Activated naive CD4-positive, alpha-beta T cell treated with anti-CD3 and anti-CD28 coated beads for 36 hours (primary cell): ENCODE results near the gene ATP8B3. TPM values are rescaled to one million over a fixed set of nuclear protein-coding genes. Genes with fewer than 3 reads are reported as not detected.

Source experiments
- CTCF ChIA-PET: fragments of 350-600 bp; sonication (Branson Sonifier 250); formaldehyde crosslinking; loops from one replicate; lab custom pipeline; 2021; ENCODE audit warnings: antibody characterized with exemption; lab: Charles Lee
- DNase-seq: peaks from one replicate; pipeline ENCODE4 v3.0.0-alpha.2; 2020
- H3K27ac Mint-ChIP-seq: one replicate; pipeline ENCODE4 v1.8.0; 2021; ENCODE audit warnings: mild to moderate bottlenecking, mixed read lengths
- H3K27me3 Mint-ChIP-seq: one replicate; pipeline ENCODE4 v1.8.0; 2021; ENCODE audit warnings: low read depth, mixed read lengths
- H3K36me3 Mint-ChIP-seq: one replicate; pipeline ENCODE4 v1.8.0; 2021; ENCODE audit warnings: low read depth, mixed read lengths
- H3K4me1 Mint-ChIP-seq: one replicate; pipeline ENCODE4 v1.8.0; 2021; ENCODE audit warnings: low read depth, mixed read lengths
- H3K4me3 Mint-ChIP-seq: one replicate; pipeline ENCODE4 v1.8.0; 2021; ENCODE audit warnings: mild to moderate bottlenecking, moderate library complexity, mixed read lengths
- H3K9me3 Mint-ChIP-seq: one replicate; pipeline ENCODE4 v1.8.0; 2021; ENCODE audit warnings: mixed read lengths
- intact Hi-C: fragments of 100-400 bp; cut with micrococcal nuclease; formaldehyde crosslinking; loops from one replicate; pipeline ENCODE4 v1.15.1; 2023
- total RNA-seq, 2 experiments: library from RNA; stranded (reverse); gene quantifications; one replicate each; pipeline ENCODE4 v1.2.3, GENCODE V29; 2021

The ATP8B3 gene
- total RNA-seq, 2 experiments from 2014 or later, result 6.1 to 8.4 TPM

GRCh38 chr19:1856345-1856697 is 44.2 kb upstream of the ATP8B3 start:
- intact Hi-C loops, result loop anchor here (5.0 kb wide), 1 partner anchor 296 kb away; the partner anchor contains the start of gene AP3D1
- Mint-ChIP-seq H3K27ac (peak overlapping the region; percentile 87), H3K4me1 (peaks cover 63% of the 10 kb centered on the region), H3K9me3 (no peaks in the 10 kb centered on the region), H3K27me3 (no peaks in the 10 kb centered on the region), H3K36me3 (peaks cover 2% of the 10 kb centered on the region), H3K4me3 (peak overlapping the region; percentile 70)
- DNase-seq, result no peak
- CTCF ChIA-PET, result interaction anchor here (1.6 kb wide), 1 partner anchor 8 kb away, joined by 6 read pairs; no protein-coding TSS in a partner anchor

DNA sequence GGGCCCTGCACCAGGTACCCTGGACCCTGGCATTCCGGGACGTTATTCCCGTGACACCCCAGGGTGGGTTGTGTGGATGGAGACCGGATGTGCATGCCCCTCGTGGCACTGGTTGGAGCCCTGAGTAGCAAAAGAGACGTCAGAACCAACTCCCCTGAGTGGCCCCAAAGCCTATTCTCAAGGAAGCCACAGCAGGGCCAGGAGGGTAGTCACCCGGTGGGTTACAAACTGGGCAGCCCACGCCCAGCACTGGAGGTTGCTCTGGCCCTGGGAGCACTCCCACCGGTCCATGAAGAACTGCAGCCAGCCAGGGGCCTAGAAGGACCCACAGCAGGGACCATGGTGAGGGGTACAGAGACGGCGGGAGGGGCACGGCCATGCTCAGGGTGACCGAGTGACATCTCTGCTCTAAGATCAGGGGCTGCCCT is 43.8 kb upstream of the ATP8B3 start:
- H3K4me1 Mint-ChIP-seq, result peaks cover 63% of the 10 kb centered on the region
- no peaks in the 10 kb centered on the region for H3K27me3 Mint-ChIP-seq
- peak overlapping the region; percentile 70 for H3K4me3 Mint-ChIP-seq
- CTCF ChIA-PET, result interaction anchor here (1.6 kb wide), 1 partner anchor 9 kb away, joined by 6 read pairs; no protein-coding TSS in a partner anchor
- H3K36me3 Mint-ChIP-seq, result peaks cover 2% of the 10 kb centered on the region
- peak; percentile 68 for DNase-seq
- no peaks in the 10 kb centered on the region for H3K9me3 Mint-ChIP-seq
- intact Hi-C loops, result loop anchor here (1.0 to 5.0 kb wide), 3 partner anchors 7 to 296 kb away; partner anchors contain the start of genes ADAT3, AP3D1, KLF16 and SCAMP4
- H3K27ac Mint-ChIP-seq, result peak overlapping the region; percentile 87

DNA sequence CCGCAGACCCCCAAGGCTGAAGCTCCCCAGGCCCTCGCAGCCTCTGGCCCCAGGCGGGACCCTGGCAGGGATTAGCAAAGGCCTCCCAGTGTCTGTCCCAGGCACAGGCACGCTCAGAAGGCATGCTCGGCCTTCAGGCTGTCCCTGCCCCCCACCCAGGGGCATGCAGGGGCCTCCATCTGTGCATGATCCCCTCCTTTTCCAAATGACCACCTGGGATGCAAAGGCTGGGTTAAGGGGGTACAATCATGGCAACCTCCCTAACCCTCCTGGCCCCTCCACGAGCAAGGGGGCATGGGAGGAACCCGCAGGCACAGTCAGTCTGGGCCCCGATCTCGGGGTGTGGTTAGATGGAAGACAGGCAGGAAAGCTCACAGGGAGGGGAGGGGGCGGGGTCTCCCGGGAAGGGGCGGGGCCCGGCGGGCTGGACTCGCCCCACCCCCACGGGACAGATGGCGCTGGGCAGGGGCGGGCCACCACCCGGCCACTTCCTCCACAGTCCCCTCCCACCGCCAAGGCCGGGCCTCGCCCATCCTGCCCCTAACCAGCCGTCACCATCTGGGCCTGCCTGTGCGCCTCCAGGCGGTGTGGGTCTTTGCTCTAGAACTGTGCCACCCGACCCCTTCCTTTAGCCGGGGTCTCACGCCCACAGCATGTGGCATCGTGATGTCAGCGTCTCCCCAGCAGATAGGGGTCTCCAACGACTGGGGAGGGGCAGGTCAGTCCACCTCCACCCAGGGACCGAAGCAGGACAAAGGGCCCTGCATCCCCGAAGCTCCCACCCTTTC is 43.2 kb upstream of the ATP8B3 start:
- DNase-seq, result peak; percentile 94
- intact Hi-C loops, result loop anchor here (1.0 to 5.0 kb wide), 3 partner anchors 8 to 297 kb away; partner anchors contain the start of genes ADAT3, AP3D1, KLF16 and SCAMP4
- Mint-ChIP-seq H3K36me3 (peaks cover 2% of the 10 kb centered on the region), H3K27ac (peak overlapping the region; percentile 87), H3K27me3 (no peaks in the 10 kb centered on the region), H3K4me1 (peaks cover 62% of the 10 kb centered on the region), H3K4me3 (peak overlapping the region; percentile 70), H3K9me3 (no peaks in the 10 kb centered on the region)
- CTCF ChIA-PET, result interaction anchor here (0.9 to 1.6 kb wide), 2 partner anchors 10 to 18 kb away, joined by 3 to 6 read pairs; no protein-coding TSS in a partner anchor

GRCh38 chr19:1854542-1855039 is 42.5 kb upstream of the ATP8B3 start:
- CTCF ChIA-PET, result interaction anchor here (0.5 to 0.9 kb wide), 3 partner anchors 15 to 732 kb away, joined by 3 read pairs; no protein-coding TSS in a partner anchor
- Mint-ChIP-seq H3K27me3 (no peaks in the 10 kb centered on the region), H3K36me3 (peaks cover 2% of the 10 kb centered on the region), H3K4me3 (peak overlapping the region; percentile 36), H3K4me1 (peaks cover 62% of the 10 kb centered on the region), H3K9me3 (no peaks in the 10 kb centered on the region), H3K27ac (peak overlapping the region; percentile 86)
- DNase-seq, result no peak
- intact Hi-C loops, result loop anchor here (1.0 to 5.0 kb wide), 3 partner anchors 9 to 298 kb away; partner anchors contain the start of genes ADAT3, AP3D1, KLF16 and SCAMP4

DNA sequence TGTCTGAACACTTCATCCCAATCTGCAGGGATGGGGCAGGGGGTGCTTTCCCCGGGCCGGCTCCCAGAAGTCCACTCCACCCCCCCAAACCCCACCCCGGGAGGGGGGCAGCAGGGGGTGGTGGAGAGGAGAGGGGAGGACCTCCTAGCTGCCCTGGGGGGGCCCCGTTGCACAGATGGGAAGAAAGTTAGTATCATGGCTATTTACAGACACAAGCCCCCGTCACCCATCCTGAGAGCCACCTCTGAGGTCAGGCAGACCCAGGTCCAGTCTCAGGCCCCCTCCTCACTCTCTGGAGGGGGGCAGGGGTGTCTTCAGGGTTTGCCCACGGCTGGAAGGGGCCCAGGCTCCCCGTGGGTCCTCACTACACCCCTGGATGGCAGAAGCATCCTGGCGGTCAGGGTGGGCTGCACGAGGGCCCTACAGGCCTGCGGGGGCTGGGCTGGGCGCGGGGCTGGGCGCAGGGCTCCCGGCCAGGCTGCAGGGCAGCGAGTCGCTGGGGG is 42.0 kb upstream of the ATP8B3 start:
- CTCF ChIA-PET, result interaction anchor here (0.5 to 1.6 kb wide), 3 partner anchors 15 to 732 kb away, joined by 3 to 7 read pairs (median 3); no protein-coding TSS in a partner anchor
- Mint-ChIP-seq H3K4me3 (no peak overlapping the region), H3K27ac (no peak overlapping the region), H3K36me3 (peaks cover 2% of the 10 kb centered on the region), H3K4me1 (peaks cover 61% of the 10 kb centered on the region), H3K9me3 (no peaks in the 10 kb centered on the region), H3K27me3 (no peaks in the 10 kb centered on the region)
- intact Hi-C loops, result loop anchor here (2.0 kb wide), 1 partner anchor 51 kb away; the partner anchor contains the start of genes ADAT3 and SCAMP4
- DNase-seq, result no peak

DNA sequence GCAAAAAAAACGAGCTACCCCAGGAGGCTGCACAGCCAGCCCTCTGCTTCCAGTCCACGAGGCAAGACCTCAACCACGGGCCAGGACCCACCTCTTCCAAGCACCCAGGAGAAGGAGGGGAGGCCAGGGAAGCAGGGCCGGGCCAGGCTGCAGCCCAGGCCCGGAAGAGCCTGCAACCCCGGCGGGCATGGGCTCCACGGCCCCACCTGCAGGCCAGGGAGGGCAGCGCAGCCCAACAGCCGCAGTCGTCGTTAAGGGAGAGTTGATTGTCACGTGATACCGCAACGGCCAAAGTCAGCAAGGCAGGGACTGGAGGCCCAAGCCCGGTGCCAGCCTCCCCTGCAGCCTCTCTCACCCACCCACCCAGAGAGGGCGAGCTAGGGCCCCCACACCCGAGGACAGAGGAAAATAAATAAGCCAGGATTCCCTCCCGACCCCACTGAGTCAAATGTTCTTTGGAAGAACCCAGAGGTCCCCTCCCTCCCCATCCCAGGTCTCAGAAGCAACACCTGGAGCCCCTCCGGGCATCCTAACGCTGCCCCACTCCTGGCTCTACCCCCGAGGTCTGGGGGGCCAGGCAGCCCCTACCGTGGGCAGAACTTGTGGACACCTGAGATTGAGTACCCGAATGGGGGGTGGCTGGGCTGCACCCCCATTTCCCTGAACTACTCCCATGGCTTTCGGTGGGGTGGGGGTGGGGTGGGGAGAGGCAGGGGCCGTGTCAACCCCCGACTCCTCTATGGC is 41.4 kb upstream of the ATP8B3 start:
- peaks cover 60% of the 10 kb centered on the region for H3K4me1 Mint-ChIP-seq
- DNase-seq, result peak; percentile 89
- H3K27ac Mint-ChIP-seq, result peak overlapping the region; percentile 91

GRCh38 chr19:1852581-1853128 is 40.6 kb upstream of the ATP8B3 start:
- CTCF ChIA-PET, result interaction anchor here (0.7 to 1.6 kb wide), 3 partner anchors 10 to 25 kb away, joined by 3 to 7 read pairs (median 3); no protein-coding TSS in a partner anchor
- peaks cover 55% of the 10 kb centered on the region for H3K4me1 Mint-ChIP-seq
- peak overlapping the region; percentile 56 for H3K27ac Mint-ChIP-seq
- no peaks in the 10 kb centered on the region for H3K27me3 Mint-ChIP-seq
- no peak overlapping the region for H3K4me3 Mint-ChIP-seq
- no peaks in the 10 kb centered on the region for H3K9me3 Mint-ChIP-seq
- intact Hi-C loops, result no loop called here
- H3K36me3 Mint-ChIP-seq, result peaks cover 2% of the 10 kb centered on the region
- no peak for DNase-seq

More for the DNA sequence above, 41.4 kb upstream of the ATP8B3 start:
- no peaks in the 10 kb centered on the region for H3K27me3 Mint-ChIP-seq
- CTCF ChIA-PET, result interaction anchor here (0.7 to 1.6 kb wide), 3 partner anchors 11 to 26 kb away, joined by 3 to 7 read pairs (median 3); no protein-coding TSS in a partner anchor
- H3K4me3 Mint-ChIP-seq, result peak overlapping the region; percentile 52
- H3K36me3 Mint-ChIP-seq, result peaks cover 2% of the 10 kb centered on the region
- intact Hi-C loops, result loop anchor here (2.0 kb wide), 1 partner anchor 51 kb away; the partner anchor contains the start of genes ADAT3 and SCAMP4
- H3K9me3 Mint-ChIP-seq, result no peaks in the 10 kb centered on the region

DNA sequence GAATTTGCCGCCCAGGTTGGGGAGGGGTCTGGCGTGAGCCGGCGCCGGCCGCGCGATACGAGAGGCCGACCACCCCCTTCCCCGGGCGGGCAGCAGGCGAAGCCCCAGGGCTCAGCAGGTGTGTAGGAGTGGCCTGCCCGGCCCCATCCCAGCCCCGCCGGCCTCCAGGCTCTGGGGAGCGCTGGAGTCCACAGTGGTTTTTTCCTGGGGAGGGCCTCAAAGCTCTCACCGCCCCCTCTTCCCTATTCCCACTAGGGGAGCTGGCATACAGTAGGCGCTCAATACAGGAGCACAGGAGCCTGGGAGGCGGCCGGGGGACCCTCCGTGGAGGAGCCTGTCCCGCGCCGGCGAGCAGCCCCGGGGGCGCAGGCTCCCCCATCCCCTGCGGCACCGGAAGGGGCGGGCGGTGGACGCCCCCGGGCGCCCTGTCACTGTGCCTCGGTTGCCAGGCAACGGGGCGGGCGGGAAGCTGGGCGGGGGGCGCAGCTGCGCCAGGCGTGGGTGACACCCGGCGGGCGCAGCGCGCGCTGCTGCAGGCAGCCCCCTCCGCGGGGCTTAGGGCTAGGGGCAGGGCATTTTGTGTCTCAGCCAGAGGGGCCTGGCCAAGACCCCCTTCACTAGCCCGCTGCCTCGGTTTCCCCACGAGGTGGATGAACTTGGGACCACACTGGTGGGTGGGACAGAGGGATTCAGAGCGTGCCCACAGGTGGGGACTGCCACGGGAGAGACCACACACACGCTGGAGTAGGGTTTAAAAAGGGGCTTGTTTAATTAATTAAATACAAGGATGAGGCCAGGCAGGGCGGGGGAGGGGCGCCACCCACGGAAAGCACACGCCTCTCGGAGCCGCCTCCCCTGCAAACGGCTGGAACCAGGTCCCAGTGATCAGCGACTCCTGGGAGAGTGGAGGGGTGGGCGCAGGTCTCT is 39.8 kb upstream of the ATP8B3 start:
- peak overlapping the region; percentile 56 for H3K27ac Mint-ChIP-seq
- CTCF ChIA-PET, result interaction anchor here (1.0 kb wide), 1 partner anchor 10 kb away, joined by 3 read pairs; no protein-coding TSS in a partner anchor
- H3K4me1 Mint-ChIP-seq, result peaks cover 59% of the 10 kb centered on the region
- H3K27me3 Mint-ChIP-seq, result no peaks in the 10 kb centered on the region
- H3K36me3 Mint-ChIP-seq, result peaks cover 4% of the 10 kb centered on the region
- intact Hi-C loops, result no loop called here
- peak; percentile 66 for DNase-seq
- H3K4me3 Mint-ChIP-seq, result no peak overlapping the region
- H3K9me3 Mint-ChIP-seq, result no peaks in the 10 kb centered on the region

DNA sequence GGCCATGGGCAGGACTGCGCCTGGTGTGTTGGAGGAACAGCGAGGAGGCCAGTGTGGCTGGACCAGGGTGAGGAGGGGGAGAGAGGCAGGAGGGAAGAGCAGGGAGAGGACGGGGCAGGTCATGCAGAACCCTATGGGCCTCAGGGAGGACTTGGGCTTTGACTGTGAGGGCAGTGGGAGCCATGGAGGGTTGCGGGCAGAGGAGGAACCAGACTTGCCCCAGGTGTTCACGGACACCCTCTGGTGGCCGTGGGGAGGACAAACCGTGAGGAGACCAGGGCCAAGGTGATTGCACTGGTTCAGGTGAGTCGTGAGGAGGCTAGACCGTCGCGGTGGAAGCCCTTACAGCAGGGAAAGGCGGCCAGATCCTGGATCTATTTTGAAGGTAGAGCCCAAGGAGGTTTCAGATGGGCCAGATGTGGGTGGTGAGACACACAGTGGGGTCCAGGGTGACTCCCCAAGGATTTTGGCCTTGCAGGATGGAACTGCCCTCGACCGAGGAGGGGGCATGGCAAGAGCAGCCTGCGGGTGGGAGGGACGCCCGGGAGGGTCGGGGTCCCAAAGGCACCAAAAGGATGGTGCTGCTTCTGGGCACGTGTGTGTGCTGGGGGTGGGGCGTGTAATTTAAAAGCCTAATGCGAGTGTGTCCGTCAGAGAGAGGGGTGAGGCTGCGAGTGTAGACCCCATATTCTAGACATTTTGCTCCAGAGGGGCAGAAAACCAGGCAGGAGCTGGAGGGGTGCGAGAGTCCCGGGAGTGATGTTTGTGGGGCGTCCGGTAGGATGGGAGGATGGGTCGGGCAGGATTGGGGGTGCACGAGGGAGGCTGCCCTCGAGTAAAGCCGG is 39.0 kb upstream of the ATP8B3 start:
- Mint-ChIP-seq H3K36me3 (peaks cover 4% of the 10 kb centered on the region), H3K9me3 (no peaks in the 10 kb centered on the region), H3K27me3 (no peaks in the 10 kb centered on the region), H3K4me3 (no peak overlapping the region), H3K27ac (peak overlapping the region; percentile 69), H3K4me1 (peaks cover 64% of the 10 kb centered on the region)
- intact Hi-C loops, result no loop called here
- no peak for DNase-seq
- CTCF ChIA-PET, result no interaction called here

- H3K27ac Mint-ChIP-seq, result peak overlapping the region; percentile 28
- no peak for DNase-seq
- CTCF ChIA-PET, result interaction anchor here (1.3 to 2.2 kb wide), 3 partner anchors 8 to 24 kb away, joined by 3 to 15 read pairs (median 10); no protein-coding TSS in a partner anchor
- H3K36me3 Mint-ChIP-seq, result peaks cover 7% of the 10 kb centered on the region
- no peaks in the 10 kb centered on the region for H3K27me3 Mint-ChIP-seq
- H3K9me3 Mint-ChIP-seq, result no peaks in the 10 kb centered on the region
- H3K4me1 Mint-ChIP-seq, result peaks cover 62% of the 10 kb centered on the region
- H3K4me3 Mint-ChIP-seq, result no peak overlapping the region
- intact Hi-C loops, result no loop called here
Observed at GRCh38 chr19:1849886-1850398, 37.9 kb upstream of the ATP8B3 start.
